Measurements from ENCODE around the gene CIZ1. TPM values are rescaled to one million over a fixed set of nuclear protein-coding genes. Genes with fewer than 3 reads are reported as not detected.

The CIZ1 gene
- total and polyA plus RNA-seq, 2 of the 13 experiments (the other 11 are each of a cell fraction or from before 2014, with no cell fraction given), result 30.6 to 50.3 TPM

GRCh38 chr9:128117613-128118471 lies 73.5 kb downstream of the CIZ1 start (continued):
- peak; percentile 86 for TF ChIP-seq ZNF687 (CRISPR knock-in tag; IDR thresholded peaks at IDR 0.05)
- TF ChIP-seq GATAD2A (CRISPR knock-in tag; IDR thresholded peaks at IDR 0.05), result peak; percentile 86
- no peak for TF ChIP-seq ZBED4 (CRISPR knock-in tag; IDR thresholded peaks at IDR 0.05; ENCODE audit: borderline replicate concordance)
- TF ChIP-seq RFX1 (IDR thresholded peaks at IDR 0.05), result no peak
- no peak for TF ChIP-seq ELF4 (CRISPR knock-in tag; IDR thresholded peaks at IDR 0.05; ENCODE audit: borderline replicate concordance)
- no peak for TF ChIP-seq POLR2AphosphoS2 (IDR thresholded peaks at IDR 0.05; ENCODE audit: low read depth, low read length)
- no peak for TF ChIP-seq KDM6A (CRISPR knock-in tag; IDR thresholded peaks at IDR 0.05; ENCODE audit: low read depth)
- peak; percentile 24; the same call in 1 of the 2 replicates for TF ChIP-seq NFKB2 (CRISPR knock-in tag; IDR thresholded peaks at IDR 0.05; ENCODE audit: borderline replicate concordance)
- TF ChIP-seq RFXANK (CRISPR knock-in tag; IDR thresholded peaks at IDR 0.05), result no peak
- peak; percentile 76 for TF ChIP-seq ZNF574 (CRISPR knock-in tag; IDR thresholded peaks at IDR 0.05)
- TF ChIP-seq MXI1 (IDR thresholded peaks at IDR 0.05; ENCODE audit: borderline replicate concordance, low read depth, low read length), result peak; percentile 51; the same call in 1 of the 3 replicates
- TF ChIP-seq NRL (CRISPR knock-in tag; IDR thresholded peaks at IDR 0.05; ENCODE audit: borderline replicate concordance), result peak; percentile 67; the same call in 1 of the 2 replicates
- no peak for TF ChIP-seq MBNL3 (CRISPR knock-in tag; conservative IDR thresholded peaks at IDR 0.05)
- TF ChIP-seq ZNF337 (CRISPR knock-in tag; IDR thresholded peaks at IDR 0.05; ENCODE audit: borderline replicate concordance, low read depth), result no peak
- no peak for TF ChIP-seq NBN (conservative IDR thresholded peaks at IDR 0.05)
- TF ChIP-seq HES4 (CRISPR knock-in tag; IDR thresholded peaks at IDR 0.05; ENCODE audit: borderline replicate concordance), result no peak
- no peak for TF ChIP-seq ZNF780A (CRISPR knock-in tag; IDR thresholded peaks at IDR 0.05)
- no peak for TF ChIP-seq ZNF747 (CRISPR knock-in tag; IDR thresholded peaks at IDR 0.05; ENCODE audit: borderline replicate concordance)
- TF ChIP-seq YEATS4 (CRISPR knock-in tag; IDR thresholded peaks at IDR 0.05; ENCODE audit: borderline replicate concordance), result no peak
- TF ChIP-seq RBM22 (optimal IDR thresholded peaks at IDR 0.05; ENCODE audit: low read length), result no peak

Data from HepG2 (cell line).